NCI-H510A (cell line): ENCODE data around the gene DPP9.
"Not testable (repeated sequence)": the region's sequence is repeated elsewhere in the genome, so short reads cannot be mapped to it uniquely, and the experiment has no call there.

Source experiments
- DNase-seq: peaks from one replicate; lab custom pipeline; 2025; lab: John Stamatoyannopoulos, UW

Gene DPP9

DNA sequence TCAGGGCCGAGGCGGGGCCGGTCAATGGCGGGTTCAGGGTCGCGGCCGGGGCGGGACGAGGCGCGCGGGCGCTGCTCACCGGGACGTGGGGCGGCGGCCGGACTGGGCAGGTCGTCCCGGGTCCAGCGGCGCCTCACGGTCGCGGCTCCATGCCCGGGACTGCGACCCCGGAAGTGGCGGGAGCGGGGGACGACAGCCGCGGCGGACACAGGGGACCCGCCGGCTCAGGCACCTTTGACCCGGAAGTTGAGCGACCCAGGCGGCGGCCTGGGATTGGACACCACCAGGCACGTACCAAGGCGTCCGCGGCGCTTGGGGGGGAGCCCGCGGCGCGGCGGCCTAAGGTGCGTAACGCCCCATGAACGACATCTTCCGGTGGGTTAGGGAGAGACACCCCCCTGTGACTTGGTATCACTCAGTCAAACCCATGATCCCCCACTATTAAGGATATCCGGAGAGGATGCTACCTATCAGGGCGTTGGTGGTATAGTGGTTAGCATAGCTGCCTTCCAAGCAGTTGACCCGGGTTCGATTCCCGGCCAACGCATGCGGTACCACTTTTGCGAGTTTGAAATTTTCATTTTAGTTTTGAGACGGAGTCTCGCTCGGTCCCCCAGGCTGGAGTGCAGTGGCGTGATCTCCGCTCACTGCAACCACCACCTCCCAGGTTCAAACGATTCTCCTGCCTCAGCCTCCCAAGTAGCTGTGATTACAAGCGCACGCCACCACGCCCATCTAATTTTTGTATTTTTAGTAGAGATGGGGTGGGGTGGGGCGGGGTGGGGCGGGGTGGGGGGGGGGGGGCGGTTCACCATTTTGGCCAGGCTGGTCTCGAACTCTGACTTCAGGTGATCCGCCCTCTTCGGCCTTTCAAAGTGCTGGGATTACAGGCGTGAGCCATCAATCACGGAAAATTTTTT lies at the start of gene DPP9:
Gene DPP9, minus strand, starts transcription at position 248 of the 920 bp plus-strand sequence. CDS start 3,936 bp downstream, outside the sequence.
- DNase-seq = peak; percentile 99

DNA sequence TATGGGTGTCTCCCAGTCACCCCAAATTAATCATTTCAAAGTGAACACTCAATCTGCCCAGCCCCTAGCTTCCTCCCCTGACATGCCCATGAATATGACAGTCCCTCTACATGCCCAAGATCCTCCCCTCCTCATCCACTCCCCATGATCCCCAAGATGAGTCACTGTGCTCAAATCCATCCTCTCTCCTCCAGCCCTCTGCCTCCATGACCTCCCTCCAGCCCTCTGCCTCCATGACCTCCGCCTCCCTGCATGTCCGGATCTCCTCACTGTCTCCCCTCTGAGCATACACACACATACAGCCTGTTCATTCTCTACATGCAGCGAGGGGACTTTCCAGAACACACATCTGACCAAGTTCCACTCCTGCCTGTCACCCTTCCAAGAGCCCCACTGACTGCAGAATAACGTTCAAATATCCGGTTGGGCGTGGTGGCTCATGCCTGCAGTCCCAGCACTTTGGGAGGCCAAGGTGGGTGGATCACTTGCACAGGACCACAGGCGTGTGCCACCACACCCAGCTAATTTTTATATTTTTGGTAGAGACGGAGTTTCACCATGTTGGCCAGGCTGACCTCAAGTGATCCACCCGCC lies 49.5 kb upstream of the DPP9 start:
- no peak for DNase-seq

GRCh38 chr19:4772566-4772965 lies 48.9 kb upstream of the DPP9 start:
- no peak for DNase-seq

DNA sequence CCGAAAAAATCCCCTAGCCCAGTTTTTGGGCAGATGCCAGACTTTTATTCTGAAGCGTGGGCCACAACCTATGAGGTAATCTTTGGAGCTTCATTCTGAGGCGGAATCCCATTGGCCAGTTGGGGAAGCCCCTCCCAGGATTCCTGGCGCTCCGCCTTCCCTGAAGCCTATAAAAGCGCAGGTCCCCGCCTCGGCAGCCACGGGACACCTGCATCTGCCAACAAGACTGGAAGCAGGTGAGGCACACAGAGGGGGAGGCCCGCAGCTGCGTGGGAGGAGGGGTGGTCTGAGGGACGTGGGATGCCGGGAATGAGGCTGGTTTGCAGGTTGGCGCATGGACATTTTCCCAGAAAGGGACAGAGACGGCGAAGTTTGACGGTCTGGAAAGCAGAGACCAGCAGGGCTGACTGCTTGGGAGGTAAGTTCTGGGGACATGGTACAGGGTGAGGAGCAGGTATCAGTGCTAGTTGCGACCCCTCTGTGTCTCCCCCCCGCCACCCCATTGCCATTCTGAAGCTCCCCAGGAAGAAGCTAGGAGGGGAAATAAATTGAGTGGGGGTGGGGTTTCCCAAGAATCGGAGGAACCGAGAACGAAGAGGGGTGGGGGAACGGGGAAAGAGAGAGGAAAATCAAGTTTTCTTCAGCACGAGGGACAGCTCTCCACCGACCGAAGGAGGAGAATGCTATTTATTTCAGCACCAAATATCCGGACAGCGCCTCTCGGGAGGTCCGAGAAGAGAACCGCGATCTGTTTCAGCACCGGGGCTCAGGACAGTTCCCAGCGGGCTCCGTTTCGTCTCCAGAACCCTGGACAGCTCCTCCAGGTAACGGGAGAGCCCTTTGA lies 45.5 kb upstream of the DPP9 start:
- DNase-seq = peak; percentile 75

DNA sequence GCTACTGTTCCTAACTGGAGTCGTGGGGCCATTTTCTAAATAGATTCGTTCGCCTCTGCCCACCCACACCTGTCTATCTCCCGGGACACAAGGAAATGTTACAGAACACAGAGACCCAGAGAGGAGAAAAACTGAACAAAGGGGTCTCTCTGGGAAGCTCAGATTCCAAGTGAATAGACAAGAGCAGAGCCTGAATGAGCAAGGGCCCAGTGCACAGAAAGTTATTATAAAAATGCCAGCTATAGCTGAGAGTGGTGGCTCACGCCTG lies 40.7 kb upstream of the DPP9 start:
- DNase-seq = no peak

DNA sequence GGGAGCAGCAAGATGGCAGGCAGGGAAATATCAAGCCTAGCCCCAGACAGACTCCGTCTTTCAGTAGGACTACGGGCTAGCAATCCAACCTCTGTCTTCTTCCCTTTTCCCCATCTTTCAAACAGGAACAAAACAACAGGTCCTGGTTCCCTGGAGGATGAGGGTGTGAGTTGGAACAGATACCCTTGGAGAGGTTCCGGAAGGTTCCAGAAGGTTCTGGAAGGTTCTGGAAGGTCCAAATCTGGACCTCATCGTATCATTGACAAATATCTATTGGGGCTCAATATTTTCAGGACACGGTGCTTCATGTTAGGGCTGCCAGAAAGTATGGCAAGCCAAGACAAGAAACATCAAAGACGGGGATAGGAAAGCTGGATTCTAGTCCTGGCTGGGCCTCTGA lies 39.4 kb upstream of the DPP9 start:
- DNase-seq = no peak

GRCh38 chr19:4760285-4760650 lies 36.6 kb upstream of the DPP9 start:
- DNase-seq = no peak

- DNase-seq = peak; percentile 96
These were observed 36.0 kb upstream of the DPP9 start for GRCh38 chr19:4759388-4760284.

GRCh38 chr19:4758659-4759058 lies 35.0 kb upstream of the DPP9 start:
- DNase-seq = no peak

GRCh38 chr19:4758082-4758481 lies 34.4 kb upstream of the DPP9 start:
- no peak for DNase-seq

DNA sequence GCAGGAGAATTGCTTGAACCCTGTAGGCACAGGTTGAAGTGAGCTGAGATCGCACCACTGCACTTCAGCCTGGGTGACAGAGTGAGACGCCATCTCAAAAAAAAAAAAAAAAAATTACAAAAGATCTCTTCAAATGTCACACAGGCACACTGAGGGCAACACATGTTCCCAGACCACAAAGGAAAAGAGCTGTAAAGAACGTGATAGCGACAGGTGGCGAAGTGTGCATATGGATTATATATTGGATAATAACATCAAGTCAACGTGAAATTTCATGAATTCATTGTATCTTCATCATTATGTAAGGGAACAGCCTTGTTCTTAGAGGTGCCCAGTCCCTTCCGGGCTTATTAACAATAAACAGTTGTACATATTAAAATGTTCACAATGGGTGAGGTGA lies 31.8 kb upstream of the DPP9 start:
- no peak for DNase-seq

DNA sequence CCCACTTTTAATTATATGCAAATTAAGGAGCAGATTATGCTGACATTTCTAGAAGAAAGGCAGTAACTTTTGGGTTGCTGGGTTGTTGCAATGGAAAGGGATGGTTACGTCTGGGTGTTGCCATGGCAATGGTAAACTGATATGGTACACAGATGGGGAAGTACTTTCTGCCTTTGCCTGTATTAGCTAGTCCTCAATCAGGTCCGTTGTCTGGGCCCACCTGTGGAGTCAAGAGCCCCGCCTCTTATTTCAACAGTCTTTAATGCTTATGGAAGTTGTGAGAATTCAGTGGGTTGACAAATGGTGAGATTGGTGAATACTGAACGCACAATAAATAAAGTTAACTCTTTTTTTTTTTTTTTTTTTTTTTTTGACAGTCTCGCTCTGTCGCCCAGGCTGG lies 30.6 kb upstream of the DPP9 start:
- peak; percentile 26 for DNase-seq

DNA sequence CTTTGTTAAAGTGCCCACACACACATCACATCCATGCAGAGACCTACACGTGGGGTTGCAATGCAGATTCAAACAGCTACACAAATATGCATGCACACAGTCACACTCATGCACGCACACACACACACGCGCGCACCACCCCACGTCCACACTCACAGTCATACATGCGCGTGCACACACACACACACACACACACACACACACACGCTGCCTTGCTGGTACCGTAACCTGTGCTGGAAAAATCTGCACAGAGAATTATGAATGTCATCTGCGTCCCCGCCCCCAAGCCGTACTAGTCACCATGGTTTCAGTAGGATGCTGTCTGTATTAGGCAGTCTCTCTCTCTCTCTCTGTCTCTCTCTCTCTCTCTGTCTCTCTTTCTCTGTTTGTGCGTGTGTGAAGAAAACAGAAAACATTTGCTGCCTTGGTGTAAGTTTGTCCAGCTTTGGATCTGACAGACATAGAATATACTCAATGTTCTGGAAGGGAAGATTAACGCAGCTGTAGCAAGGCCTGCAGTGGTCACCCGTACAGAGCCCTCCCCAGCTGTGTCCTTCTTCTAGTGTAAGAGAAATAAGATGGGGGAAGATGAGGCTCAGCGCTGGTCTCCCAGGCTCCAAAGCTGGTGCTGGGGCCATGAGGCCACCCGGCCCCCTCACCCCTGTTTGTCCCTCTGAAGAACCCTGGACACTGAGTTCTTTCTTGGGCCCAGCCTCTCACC lies 26.4 kb upstream of the DPP9 start:
- no peak for DNase-seq

DNA sequence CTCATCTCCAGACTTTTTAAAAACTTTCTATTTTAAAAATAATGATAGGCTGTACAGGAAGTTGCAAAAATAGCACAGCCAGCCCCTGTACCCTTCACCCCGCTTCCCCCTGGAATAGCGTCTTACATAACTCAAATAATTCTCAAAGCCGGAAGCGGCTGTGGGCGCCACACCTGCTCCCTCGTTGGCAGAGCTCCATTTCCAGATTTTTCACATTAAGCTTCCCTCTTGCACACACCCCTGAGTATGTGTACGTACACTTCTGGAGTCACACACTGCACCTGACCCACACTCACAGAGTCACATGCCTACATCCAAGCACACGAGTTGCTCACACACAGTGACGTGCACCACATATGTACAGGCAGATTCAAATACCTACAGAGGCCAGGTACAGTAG lies 24.9 kb upstream of the DPP9 start:
- no peak for DNase-seq

- no peak for DNase-seq
These were observed 24.5 kb upstream of the DPP9 start for GRCh38 chr19:4748185-4748584.

GRCh38 chr19:4745986-4746385 lies 22.3 kb upstream of the DPP9 start:
- no peak for DNase-seq

GRCh38 chr19:4745175-4745574 lies 21.5 kb upstream of the DPP9 start:
- not testable (repeated sequence) for DNase-seq

DNA sequence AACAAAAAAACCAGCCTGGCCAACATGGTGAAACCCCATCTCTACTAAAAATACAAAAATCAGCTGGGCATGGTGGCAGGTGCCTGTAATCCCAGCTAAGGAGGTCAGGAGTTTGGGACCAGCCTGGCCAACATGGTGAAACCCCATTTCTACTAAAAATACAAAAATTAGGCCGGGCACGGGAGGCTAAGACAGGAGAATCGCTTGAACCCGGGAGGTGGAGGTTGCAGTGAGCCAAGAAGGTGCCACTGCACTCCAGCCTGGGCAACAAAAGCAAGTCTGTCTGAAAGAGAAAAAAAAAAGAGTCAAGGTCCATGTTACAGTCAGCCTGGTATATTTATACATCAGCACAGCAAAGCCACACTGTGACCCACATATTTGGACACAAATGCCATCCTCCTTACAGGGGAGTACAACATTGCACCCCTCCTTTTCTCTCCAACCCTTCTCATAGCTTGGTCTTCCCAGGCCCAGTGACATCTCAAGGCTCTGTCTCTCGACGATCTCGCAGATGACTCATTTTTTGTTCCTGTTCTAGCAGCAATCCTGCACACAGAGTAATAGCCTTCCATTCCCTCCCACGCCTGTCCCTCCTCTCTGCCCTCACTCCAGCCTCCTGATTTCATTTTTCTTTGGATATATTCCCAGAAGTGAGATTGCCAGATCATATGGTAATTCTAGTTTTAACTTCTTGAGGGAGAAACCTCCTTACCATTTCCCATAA lies 21.0 kb upstream of the DPP9 start:
- DNase-seq = no peak

- peak; percentile 82 for DNase-seq
These were observed 19.3 kb upstream of the DPP9 start for GRCh38 chr19:4742723-4743646.
